Skin of body (tissue), 2 donors: ENCODE measurements around the gene VSIG2. TPM values are rescaled to one million over a fixed set of nuclear protein-coding genes. Genes with fewer than 3 reads are reported as not detected.
"Not testable (repeated sequence)": the region's sequence is repeated elsewhere in the genome, so short reads cannot be mapped to it uniquely, and the experiment has no call there.

Source experiments
- DNase-seq: peaks from one replicate; lab custom pipeline; 2025; lab: John Stamatoyannopoulos, UW
- total RNA-seq: library from RNA; depleted of rRNA; stranded (reverse); fragments of >200 nt; gene quantifications from one replicate; pipeline ENCODE4 v1.2.3, GENCODE V29; 2014

Gene VSIG2, protein sequence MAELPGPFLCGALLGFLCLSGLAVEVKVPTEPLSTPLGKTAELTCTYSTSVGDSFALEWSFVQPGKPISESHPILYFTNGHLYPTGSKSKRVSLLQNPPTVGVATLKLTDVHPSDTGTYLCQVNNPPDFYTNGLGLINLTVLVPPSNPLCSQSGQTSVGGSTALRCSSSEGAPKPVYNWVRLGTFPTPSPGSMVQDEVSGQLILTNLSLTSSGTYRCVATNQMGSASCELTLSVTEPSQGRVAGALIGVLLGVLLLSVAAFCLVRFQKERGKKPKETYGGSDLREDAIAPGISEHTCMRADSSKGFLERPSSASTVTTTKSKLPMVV
- 0.20 TPM for total RNA-seq

GRCh38 chr11:124751741-124752470, at the start of gene VSIG2:
VSIG2 (minus strand) TSS chr11:124752255; CDS start chr11:124752137, 118 bp downstream.
- DNase-seq = no peak

GRCh38 chr11:124801014-124801413, 49.0 kb upstream of the VSIG2 start:
- peak; percentile 23 for DNase-seq

GRCh38 chr11:124800226-124800929, 48.3 kb upstream of the VSIG2 start, which contains the start of gene MSANTD2:
MSANTD2 (minus strand) TSS chr11:124800406; CDS start chr11:124800380, 26 bp downstream.
- DNase-seq = peak; percentile 91

DNA sequence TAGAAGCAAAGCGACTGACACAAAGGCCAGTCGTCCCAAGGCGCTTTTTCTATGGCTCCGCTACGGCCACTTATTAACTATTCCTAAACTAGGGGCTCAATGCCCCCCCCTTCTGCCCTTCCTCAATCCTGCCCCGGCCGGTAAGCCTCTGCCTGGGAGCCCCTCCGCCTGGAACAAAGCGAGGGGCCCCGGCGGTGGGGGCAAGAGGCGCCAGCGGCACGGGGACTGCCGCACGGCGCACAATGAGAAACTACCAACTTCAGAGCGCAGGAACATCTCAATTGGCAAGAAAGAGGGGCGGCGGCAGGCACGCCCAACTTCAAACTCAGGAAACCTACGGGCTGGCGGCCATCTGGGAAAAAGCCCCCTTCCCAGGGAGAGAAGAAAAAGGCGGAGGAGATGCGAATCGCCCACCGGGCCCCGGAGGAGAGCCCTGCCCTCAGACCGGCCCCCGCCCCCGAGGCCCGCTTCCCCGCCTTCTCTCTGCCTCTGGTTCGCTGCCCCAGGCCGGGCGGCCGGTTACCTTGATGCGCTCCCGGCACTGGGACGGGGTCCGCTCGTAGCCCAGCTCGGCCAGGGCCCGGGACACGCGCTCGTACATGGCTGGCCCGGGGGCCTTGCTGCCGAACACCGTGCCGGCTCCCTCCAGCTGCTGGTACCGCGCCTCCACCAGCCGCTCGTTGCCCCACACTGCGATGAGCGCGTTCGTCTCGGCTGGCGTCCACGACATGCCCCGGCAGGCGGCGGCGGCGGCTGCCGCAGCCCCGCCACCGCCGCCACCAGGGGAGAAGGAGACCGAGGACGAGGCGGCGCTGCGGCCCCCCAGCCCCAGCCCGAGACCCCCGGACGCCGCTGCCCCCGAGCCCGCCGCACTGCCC, 47.5 kb upstream of the VSIG2 start:
- DNase-seq = no peak

GRCh38 chr11:124798991-124799347, 46.9 kb upstream of the VSIG2 start:
- no peak for DNase-seq

GRCh38 chr11:124796312-124796711, 44.3 kb upstream of the VSIG2 start:
- no peak for DNase-seq

- DNase-seq = no peak
These were observed 41.6 kb upstream of the VSIG2 start for GRCh38 chr11:124793466-124794278.

GRCh38 chr11:124791626-124792341, 39.7 kb upstream of the VSIG2 start:
- DNase-seq = no peak

DNA sequence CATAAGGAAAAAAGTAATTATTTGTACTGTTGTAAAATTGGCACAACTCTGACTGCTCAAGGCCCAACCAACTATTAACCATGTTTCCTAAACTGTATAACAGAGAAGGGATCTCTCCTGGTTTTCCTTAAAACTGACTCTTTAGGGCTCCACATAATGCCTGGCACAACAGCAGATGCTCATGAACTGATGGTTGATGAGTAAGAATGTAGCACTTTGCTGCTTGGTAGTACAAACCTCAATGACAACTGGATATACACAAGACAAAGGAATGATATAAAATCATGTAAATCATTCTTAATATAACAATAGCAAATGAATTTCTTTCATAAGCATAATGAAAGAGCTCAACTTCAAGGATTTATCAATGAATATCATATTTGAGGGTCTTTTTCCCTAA, 36.5 kb upstream of the VSIG2 start:
- DNase-seq = no peak

DNA sequence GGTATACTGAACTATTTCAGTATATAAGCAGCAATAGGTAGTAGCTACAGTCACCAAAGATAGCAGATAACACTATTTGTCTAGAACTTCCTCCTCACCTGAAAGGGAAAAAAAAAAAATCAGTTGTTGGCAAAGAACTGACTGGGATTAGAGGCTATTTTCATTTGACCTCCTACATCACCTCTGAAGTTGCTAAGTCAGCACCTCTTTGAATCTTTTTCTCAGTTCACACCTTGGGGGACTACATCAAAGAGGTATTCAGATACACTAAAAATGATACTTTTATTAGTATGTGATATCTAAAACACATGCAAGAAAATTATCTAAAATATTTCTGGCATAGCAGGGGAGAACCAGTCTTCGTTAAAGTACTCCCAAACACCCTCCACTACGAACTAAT, 32.0 kb upstream of the VSIG2 start:
- no peak for DNase-seq

DNA sequence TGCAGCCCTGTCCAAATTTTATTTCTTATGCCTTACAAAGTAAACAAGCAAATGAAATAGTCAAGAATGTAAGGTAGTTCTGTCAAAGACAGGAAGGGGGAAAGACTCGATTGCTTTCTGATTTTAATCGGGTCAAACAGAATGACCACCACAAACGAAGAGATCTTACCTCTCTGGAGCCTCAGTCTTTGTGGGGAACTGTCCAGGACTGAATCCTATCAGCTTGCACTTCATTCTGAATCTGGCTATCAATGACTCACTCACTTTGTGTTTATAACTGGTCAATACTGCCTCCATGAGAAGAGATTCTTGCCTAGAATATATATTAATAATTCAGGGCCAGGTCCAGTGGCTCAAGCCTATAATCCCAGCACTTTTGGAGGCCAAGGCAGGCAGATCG, 30.9 kb upstream of the VSIG2 start:
- no peak for DNase-seq

DNA sequence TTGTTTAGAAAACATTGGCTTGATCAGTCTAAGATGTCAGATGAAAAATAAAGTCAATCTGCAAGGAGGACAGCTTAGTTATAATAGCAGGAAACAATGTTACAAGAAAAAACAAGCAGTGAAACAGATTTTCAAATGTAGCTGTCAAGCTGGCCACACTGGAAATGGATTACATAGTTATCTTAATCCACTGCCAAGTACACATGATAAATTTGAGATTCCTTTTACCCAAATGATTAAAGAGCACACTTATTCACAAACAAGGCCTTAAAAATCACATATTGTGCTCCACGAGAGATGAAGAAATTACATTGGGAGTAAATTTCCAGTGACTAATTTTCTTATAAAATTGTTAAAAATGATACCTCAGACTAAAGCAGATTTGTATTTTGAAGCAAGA, 27.5 kb upstream of the VSIG2 start:
- DNase-seq = no peak

- no peak for DNase-seq
These were observed 26.2 kb upstream of the VSIG2 start for GRCh38 chr11:124778281-124778680.

GRCh38 chr11:124776865-124777645, 25.0 kb upstream of the VSIG2 start:
- DNase-seq = no peak

GRCh38 chr11:124770959-124771358, 18.9 kb upstream of the VSIG2 start:
- DNase-seq = not testable (repeated sequence)

- no peak for DNase-seq
These were observed 18.0 kb upstream of the VSIG2 start for GRCh38 chr11:124769806-124770774.

DNA sequence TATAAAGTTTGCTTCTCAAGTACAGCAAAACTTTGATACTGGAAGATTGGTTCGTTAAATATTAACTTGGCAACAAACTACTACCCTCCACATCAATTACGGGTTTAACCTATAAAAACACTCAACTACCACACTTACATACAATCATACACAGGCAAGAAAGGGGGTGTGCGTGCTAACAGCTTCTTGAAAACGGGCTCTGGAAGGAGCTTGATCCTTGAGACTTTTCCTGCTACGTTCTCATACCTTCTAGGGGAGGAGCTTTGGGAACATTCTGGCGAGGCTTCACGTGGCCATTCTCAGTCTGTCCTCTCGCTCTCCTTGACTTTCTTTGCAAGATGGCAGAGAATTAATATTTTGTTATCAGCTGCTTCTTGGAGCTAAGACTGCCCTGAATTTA, 16.9 kb upstream of the VSIG2 start:
- no peak for DNase-seq

GRCh38 chr11:124766156-124766555, 14.1 kb upstream of the VSIG2 start:
- DNase-seq = no peak
